DOHH2 (cell line): Measurements from ENCODE around the gene CPXM2.

Experiments used
- H3F3A ChIP-seq: fragments of 200-600 bp; sonication (generic), shearing (Covaris generic); 2 replicates; pipeline ENCODE4 v1.6.0; 2016; ENCODE audit warnings: antibody characterized with exemption, mild to moderate bottlenecking; ENCODE audit not compliant: control insufficient read depth, insufficient read depth
- H3K27ac ChIP-seq: fragments of 200-600 bp; sonication (generic); 2 replicates; pipeline ENCODE4 v1.5.1; 2014; ENCODE audit warnings: low read depth, mild to moderate bottlenecking, low read length, moderate library complexity
- H3K27me3 ChIP-seq: fragments of 200-600 bp; sonication (generic); 2 replicates; pipeline ENCODE4 v1.6.1; 2014; ENCODE audit warnings: mild to moderate bottlenecking, low read length, mixed read lengths; ENCODE audit not compliant: control insufficient read depth
- H3K36me3 ChIP-seq: fragments of 200-600 bp; sonication (generic); 2 replicates; pipeline ENCODE4 v1.6.1; 2014; ENCODE audit warnings: mild to moderate bottlenecking, low read length, moderate library complexity, mixed read lengths; ENCODE audit not compliant: control insufficient read depth
- H3K4me1 ChIP-seq: fragments of 200-600 bp; sonication (generic); 2 replicates; pipeline ENCODE4 v1.6.1; 2014; ENCODE audit warnings: mild to moderate bottlenecking, low read length, mixed read lengths; ENCODE audit not compliant: control insufficient read depth
- H3K4me2 ChIP-seq: fragments of 200-600 bp; sonication (generic); 2 replicates; pipeline ENCODE4 v1.6.0; 2014; ENCODE audit warnings: mild to moderate bottlenecking, low read length, moderate library complexity
- H3K4me3 ChIP-seq: fragments of 200-600 bp; sonication (generic); 2 replicates; pipeline ENCODE4 v1.5.1; 2014; ENCODE audit warnings: mild to moderate bottlenecking, low read length, mixed read lengths
- H3K79me2 ChIP-seq: fragments of 200-600 bp; sonication (generic); 2 replicates; pipeline ENCODE4 v1.6.1; 2014; ENCODE audit warnings: mild to moderate bottlenecking, low read length, mixed read lengths; ENCODE audit not compliant: control insufficient read depth
- H3K9me2 ChIP-seq: fragments of 200-600 bp; sonication (generic); replicated peaks from 2 replicates; pipeline ENCODE4 v1.6.1; 2014; ENCODE audit warnings: mild to moderate bottlenecking, low read length, mixed read lengths; ENCODE audit not compliant: control insufficient read depth
- H3K9me3 ChIP-seq: fragments of 200-600 bp; sonication (generic); 2 replicates; pipeline ENCODE4 v1.6.1; 2014; ENCODE audit warnings: antibody characterized with exemption, low read length, mixed read lengths; ENCODE audit not compliant: control insufficient read depth, insufficient read depth
- H4K20me1 ChIP-seq: fragments of 200-600 bp; sonication (generic); 2 replicates; pipeline ENCODE4 v1.6.0; 2014; ENCODE audit warnings: low read depth, mild to moderate bottlenecking, antibody characterized with exemption, low read length, moderate library complexity; ENCODE audit not compliant: control insufficient read depth, insufficient read depth
- CTCF ChIP-seq: fragments of 200-600 bp; sonication (generic); IDR thresholded peaks from one replicate; pipeline ENCODE4 v1.5.1; 2014; ENCODE audit warnings: antibody characterized with exemption, mild to moderate bottlenecking, low read depth, low read length; ENCODE audit not compliant: poor library complexity, severe bottlenecking
- EZH2phosphoT487 ChIP-seq: fragments of 200-600 bp; sonication (generic); IDR thresholded peaks from 2 replicates; pipeline ENCODE4 v1.6.1; 2017; ENCODE audit warnings: borderline replicate concordance, mild to moderate bottlenecking, antibody characterized with exemption, low read length, moderate library complexity, mixed read lengths

CPXM2 gene

GRCh38 chr10:123890756-123891143 lies 857 bp downstream of the CPXM2 start:
- Histone ChIP-seq H4K20me1 (no peaks in the 10 kb centered on the region), H3K27me3 (no peaks in the 10 kb centered on the region; the same call in 1 of the 2 replicates), H3F3A (no peaks in the 10 kb centered on the region), H3K27ac (no peak overlapping the region), H3K9me3 (no peaks in the 10 kb centered on the region), H3K4me2 (no peak overlapping the region), H3K36me3 (no peaks in the 10 kb centered on the region), H3K9me2 (no peaks in the 10 kb centered on the region), H3K4me3 (no peak overlapping the region), H3K4me1 (peaks cover 4% of the 10 kb centered on the region; the same call in 1 of the 2 replicates), H3K79me2 (no peaks in the 10 kb centered on the region)
- TF ChIP-seq EZH2phosphoT487 (no peak), CTCF (no peak)

GRCh38 chr10:123890226-123890625 lies 1.4 kb downstream of the CPXM2 start:
- Histone ChIP-seq H3K4me2 (no peak overlapping the region), H3K27ac (no peak overlapping the region), H3K27me3 (no peaks in the 10 kb centered on the region; the same call in 1 of the 2 replicates), H3K9me2 (no peaks in the 10 kb centered on the region), H3K79me2 (no peaks in the 10 kb centered on the region), H3K4me3 (no peak overlapping the region), H3F3A (no peaks in the 10 kb centered on the region), H4K20me1 (no peaks in the 10 kb centered on the region), H3K4me1 (peaks cover 4% of the 10 kb centered on the region; the same call in 1 of the 2 replicates), H3K36me3 (no peaks in the 10 kb centered on the region), H3K9me3 (no peaks in the 10 kb centered on the region)
- TF ChIP-seq CTCF (no peak), EZH2phosphoT487 (no peak)

- H4K20me1 ChIP-seq: no peaks in the 10 kb centered on the region
- no peaks in the 10 kb centered on the region; the same call in 1 of the 2 replicates for H3K27me3 ChIP-seq
- no peak overlapping the region for H3K27ac ChIP-seq
- no peaks in the 10 kb centered on the region for H3K9me2 ChIP-seq
- no peak overlapping the region for H3K4me2 ChIP-seq
- no peaks in the 10 kb centered on the region for H3K36me3 ChIP-seq
- peaks cover 4% of the 10 kb centered on the region; the same call in 1 of the 2 replicates for H3K4me1 ChIP-seq
- H3K4me3 ChIP-seq: no peak overlapping the region
- no peaks in the 10 kb centered on the region for H3K79me2 ChIP-seq
- TF ChIP-seq EZH2phosphoT487 (no peak), CTCF (no peak)
- H3F3A ChIP-seq: no peaks in the 10 kb centered on the region
- no peaks in the 10 kb centered on the region for H3K9me3 ChIP-seq
Measured at GRCh38 chr10:123889821-123890220, 1.8 kb downstream of the CPXM2 start.
